Thyroid gland (tissue), 4 donors: ENCODE measurements around the gene CAPN3. TPM values are rescaled to one million over a fixed set of nuclear protein-coding genes. Genes with fewer than 3 reads are reported as not detected.

Experiments
- DNase-seq, 2 donors: peaks; one replicate each; pipeline ENCODE4 v3.0.0-alpha.2; 2019
- H3K27ac ChIP-seq, 3 donors: fragments of 200-600 bp; sonication (generic); 1 replicate in 2 of 3; 2 replicates in 1 of 3; pipeline ENCODE4 v1.5.1; 2016 to 2019; ENCODE audit warnings: mild to moderate bottlenecking in 1 of 3, moderate library complexity in 1 of 3
- H3K27me3 ChIP-seq: fragments of 200-600 bp; sonication (generic); one replicate; pipeline ENCODE4 v1.5.1; 2019
- H3K36me3 ChIP-seq, 2 donors: fragments of 200-600 bp; sonication (generic); one replicate each; pipeline ENCODE4 v1.5.1; 2016 to 2019
- H3K4me1 ChIP-seq, 2 donors: fragments of 200-600 bp; sonication (generic); one replicate each; pipeline ENCODE4 v1.5.1; 2017 to 2019
- H3K4me3 ChIP-seq, 3 donors: fragments of 200-600 bp; sonication (generic); replicated peaks in 1 of 3; 1 replicate in 2 of 3; 2 replicates in 1 of 3; pipeline ENCODE4 v1.5.1; 2016; ENCODE audit warnings: mild to moderate bottlenecking in 1 of 3
- H3K9me3 ChIP-seq: fragments of 200-600 bp; sonication (generic); one replicate; pipeline ENCODE4 v1.5.1; 2017
- CTCF ChIP-seq, 6 experiments: fragments of 200-600 bp in 3 of 6; fragments of 450-650 bp in 3 of 6; sonication (generic) in 3 of 6; IDR thresholded peaks; one replicate each; pipeline ENCODE4 v1.5.1; 2016 to 2019; ENCODE audit warnings: antibody characterized with exemption in 6 of 6, mild to moderate bottlenecking in 2 of 6, inconsistent platforms in 1 of 6, moderate library complexity in 1 of 6
- POLR2A ChIP-seq, 2 donors: fragments of 450-650 bp; IDR thresholded peaks; one replicate each; pipeline ENCODE4 v1.6.1; 2017; ENCODE audit warnings: antibody characterized with exemption in 2 of 2, mild to moderate bottlenecking in 2 of 2, moderate library complexity in 1 of 2
- WGBS, 2 donors: methylation state at CpG; one replicate each; pipeline ENCODE4 v1.1.5; 2017; 5-methylcytosine and 5-hydroxymethylcytosine counted together
- intact Hi-C: fragments of 100-400 bp; cut with DNase I; formaldehyde crosslinking; loops from one replicate; pipeline ENCODE4 v1.15.1; 2023
- total RNA-seq, 4 donors: library from RNA; depleted of rRNA; stranded (reverse); fragments of >200 nt; gene quantifications; one replicate each; pipeline ENCODE4 v1.2.3, GENCODE V29; 2016

The CAPN3 gene
- total RNA-seq, 4 donors from 2014 or later = 3.0 to 6.8 (median 4.0) TPM

GRCh38 chr15:42413920-42414319, 54.6 kb downstream of the CAPN3 start:
- DNase-seq = no peak
- Histone ChIP-seq H3K27me3 (no peaks in the 10 kb centered on the region), H3K27ac (peak overlapping the region in 1 of 3 donors; percentile 6), H3K36me3 (peaks cover 0 to 21% of the 10 kb centered on the region in 2 donors), H3K9me3 (no peaks in the 10 kb centered on the region), H3K4me3 (no peak overlapping the region), H3K4me1 (peaks cover 6 to 14% of the 10 kb centered on the region in 2 donors)
- intact Hi-C loops = no loop called here
- no peak for TF ChIP-seq POLR2A (IDR thresholded peaks at IDR 0.05)
- no peak for TF ChIP-seq CTCF (IDR thresholded peaks at IDR 0.05)
- WGBS, 2 donors = 37 to 39% methylated on average over 2 of the region's 2 CpGs

GRCh38 chr15:42419369-42419768, 60.1 kb downstream of the CAPN3 start:
- H3K27me3 ChIP-seq = no peaks in the 10 kb centered on the region
- no peaks in the 10 kb centered on the region for H3K9me3 ChIP-seq
- intact Hi-C loops = no loop called here
- peaks cover 23 to 66% of the 10 kb centered on the region in 2 donors for H3K36me3 ChIP-seq
- 86 to 87% methylated on average over 7 of the region's 7 CpGs for WGBS, 2 donors
- DNase-seq = no peak
- H3K4me1 ChIP-seq = peaks cover 2 to 3% of the 10 kb centered on the region in 2 donors
- H3K4me3 ChIP-seq = no peak overlapping the region
- no peak overlapping the region for H3K27ac ChIP-seq
- TF ChIP-seq CTCF (IDR thresholded peaks at IDR 0.05) (no peak), POLR2A (IDR thresholded peaks at IDR 0.05) (no peak)

- DNase-seq = no peak
- no peaks in the 10 kb centered on the region for H3K27me3 ChIP-seq
- peaks cover 24 to 71% of the 10 kb centered on the region in 2 donors for H3K36me3 ChIP-seq
- no peaks in the 10 kb centered on the region for H3K9me3 ChIP-seq
- no peak overlapping the region for H3K4me3 ChIP-seq
- TF ChIP-seq CTCF (IDR thresholded peaks at IDR 0.05) (no peak), POLR2A (IDR thresholded peaks at IDR 0.05) (no peak)
- intact Hi-C loops = no loop called here
- WGBS, 2 donors = 87 to 89% methylated on average over 2 of the region's 2 CpGs
- no peak overlapping the region for H3K27ac ChIP-seq
- no peaks in the 10 kb centered on the region for H3K4me1 ChIP-seq
These were observed 62.1 kb downstream of the CAPN3 start for GRCh38 chr15:42421376-42421775.

- Histone ChIP-seq H3K36me3 (peaks cover 24 to 59% of the 10 kb centered on the region in 2 donors), H3K4me1 (no peaks in the 10 kb centered on the region)
These were observed 68.3 kb downstream of the CAPN3 start for GRCh38 chr15:42427429-42428223.

More at GRCh38 chr15:42427429-42428223, 68.3 kb downstream of the CAPN3 start:
- intact Hi-C loops = no loop called here
- DNase-seq = no peak
- Histone ChIP-seq H3K4me3 (no peak overlapping the region), H3K27ac (no peak overlapping the region), H3K9me3 (no peaks in the 10 kb centered on the region), H3K27me3 (no peaks in the 10 kb centered on the region)
- 93 to 94% methylated on average over 7 of the region's 7 CpGs for WGBS, 2 donors
- TF ChIP-seq POLR2A (IDR thresholded peaks at IDR 0.05) (no peak), CTCF (IDR thresholded peaks at IDR 0.05) (no peak)
